ENCODE data around the gene NEGR1. TPM values are rescaled to one million over a fixed set of nuclear protein-coding genes. Genes with fewer than 3 reads are reported as not detected.

The NEGR1 gene
- total RNA-seq, 4 donors from 2014 or later, result 4.1 to 12.4 (median 10.2) TPM

- intact Hi-C loops (cut with DNase I), result no loop called here
- H3K27ac ChIP-seq, result no peak overlapping the region
Observed at GRCh38 chr1:71778940-71779339, 503.4 kb downstream of the NEGR1 start.

GRCh38 chr1:71777094-71777493, 505.2 kb downstream of the NEGR1 start:
- Histone ChIP-seq H3K9me3 (no peaks in the 10 kb centered on the region), H3K4me1 (no peaks in the 10 kb centered on the region), H3K36me3 (no peaks in the 10 kb centered on the region), H3K4me3 (replicated peaks in 1 of 3) (no peak overlapping the region), H3K27me3 (no peaks in the 10 kb centered on the region), H3K27ac (no peak overlapping the region)
- DNase-seq, result no peak
- intact Hi-C loops (cut with DNase I), result no loop called here
- TF ChIP-seq POLR2A (IDR thresholded peaks at IDR 0.05) (no peak), CTCF (IDR thresholded peaks at IDR 0.05) (no peak)

More at GRCh38 chr1:71778940-71779339, 503.4 kb downstream of the NEGR1 start:
- Histone ChIP-seq H3K9me3 (no peaks in the 10 kb centered on the region), H3K27me3 (no peaks in the 10 kb centered on the region), H3K4me1 (no peaks in the 10 kb centered on the region), H3K4me3 (replicated peaks in 1 of 3) (no peak overlapping the region), H3K36me3 (no peaks in the 10 kb centered on the region)
- WGBS, 2 donors, result 46 to 50% methylated on average over 1 of the region's 1 CpG
- TF ChIP-seq CTCF (IDR thresholded peaks at IDR 0.05), result no peak
- TF ChIP-seq POLR2A (IDR thresholded peaks at IDR 0.05), result no peak
- no peak for DNase-seq

GRCh38 chr1:71774705-71775104, 507.6 kb downstream of the NEGR1 start:
- Histone ChIP-seq H3K27me3 (no peaks in the 10 kb centered on the region), H3K9me3 (no peaks in the 10 kb centered on the region), H3K27ac (no peak overlapping the region), H3K36me3 (no peaks in the 10 kb centered on the region), H3K4me1 (no peaks in the 10 kb centered on the region), H3K4me3 (replicated peaks in 1 of 3) (no peak overlapping the region)
- WGBS, 2 donors, result 67 to 83% methylated on average over 1 of the region's 1 CpG
- intact Hi-C loops (cut with DNase I), result no loop called here
- DNase-seq, result no peak
- TF ChIP-seq CTCF (IDR thresholded peaks at IDR 0.05) (no peak), POLR2A (IDR thresholded peaks at IDR 0.05) (no peak)

- intact Hi-C loops (cut with DNase I), result no loop called here
- 35 to 81% methylated on average over 1 of the region's 1 CpG for WGBS, 2 donors
Observed at GRCh38 chr1:71770121-71770520, 512.2 kb downstream of the NEGR1 start.

GRCh38 chr1:71766748-71767147, 515.6 kb downstream of the NEGR1 start:
- Histone ChIP-seq H3K27ac (no peak overlapping the region), H3K36me3 (no peaks in the 10 kb centered on the region), H3K4me3 (replicated peaks in 1 of 3) (no peak overlapping the region), H3K4me1 (no peaks in the 10 kb centered on the region), H3K27me3 (no peaks in the 10 kb centered on the region), H3K9me3 (no peaks in the 10 kb centered on the region)
- WGBS, 2 donors, result 93 to 94% methylated on average over 4 of the region's 4 CpGs
- no peak for DNase-seq
- TF ChIP-seq CTCF (IDR thresholded peaks at IDR 0.05) (no peak), POLR2A (IDR thresholded peaks at IDR 0.05) (no peak)
- intact Hi-C loops (cut with DNase I), result no loop called here

More at GRCh38 chr1:71770121-71770520, 512.2 kb downstream of the NEGR1 start:
- no peak overlapping the region for H3K27ac ChIP-seq
- no peak overlapping the region for H3K4me3 ChIP-seq (replicated peaks in 1 of 3)
- H3K36me3 ChIP-seq, result no peaks in the 10 kb centered on the region
- H3K27me3 ChIP-seq, result no peaks in the 10 kb centered on the region
- DNase-seq, result no peak
- no peaks in the 10 kb centered on the region for H3K4me1 ChIP-seq
- no peaks in the 10 kb centered on the region for H3K9me3 ChIP-seq
- TF ChIP-seq POLR2A (IDR thresholded peaks at IDR 0.05) (no peak), CTCF (IDR thresholded peaks at IDR 0.05) (no peak)

All from thyroid gland (tissue), 4 donors.